Ascending aorta (tissue), 2 donors: ENCODE results near the gene STAG1. TPM values are rescaled to one million over a fixed set of nuclear protein-coding genes. Genes with fewer than 3 reads are reported as not detected.
"Not testable (repeated sequence)": the region's sequence is repeated elsewhere in the genome, so short reads cannot be mapped to it uniquely, and the experiment has no call there.

Source experiments
- DNase-seq, 2 donors: peaks; one replicate each; pipeline ENCODE4 v3.0.0-alpha.2; 2019; ENCODE audit warnings: low spot score in 2 of 2
- H3K27ac ChIP-seq, 2 donors: fragments of 200-600 bp; sonication (generic); one replicate each; pipeline ENCODE4 v1.5.1; 2016 to 2017; ENCODE audit warnings: mild to moderate bottlenecking in 1 of 2
- H3K27me3 ChIP-seq: fragments of 200-600 bp; sonication (generic); one replicate; pipeline ENCODE4 v1.5.1; 2017
- H3K36me3 ChIP-seq, 2 donors: fragments of 200-600 bp; sonication (generic); one replicate each; pipeline ENCODE4 v1.5.1; 2016
- H3K4me1 ChIP-seq, 2 donors: fragments of 200-600 bp; sonication (generic); one replicate each; pipeline ENCODE4 v1.5.1; 2016 to 2017; ENCODE audit warnings: mild to moderate bottlenecking in 1 of 2
- H3K4me3 ChIP-seq, 2 donors: fragments of 200-600 bp; sonication (generic); one replicate each; pipeline ENCODE4 v1.5.1; 2016 to 2017; ENCODE audit warnings: mild to moderate bottlenecking in 1 of 2
- H3K9me3 ChIP-seq, 2 donors: fragments of 200-600 bp; sonication (generic); one replicate each; pipeline ENCODE4 v1.5.1; 2016
- intact Hi-C: fragments of 100-400 bp; cut with DNase I; formaldehyde crosslinking; loops from one replicate; pipeline ENCODE4 v1.15.1; 2023
- total RNA-seq: library from RNA; depleted of rRNA; stranded (reverse); fragments of >200 nt; gene quantifications from one replicate; pipeline ENCODE4 v1.1.0, GENCODE V29; 2016
- TF ChIP-seq, protein P1 (sequence below), 3 experiments: fragments of 200-600 bp in 2 of 3; fragments of 450-650 bp in 1 of 3; sonication (generic) in 2 of 3; IDR thresholded peaks; one replicate each; pipeline ENCODE4 v1.5.1; 2016 to 2019; ENCODE audit warnings: antibody characterized with exemption in 3 of 3, mild to moderate bottlenecking in 1 of 3, moderate library complexity in 1 of 3

STAG1 gene
- total RNA-seq, 1 donor from 2014 or later, result 27.2 TPM

DNA sequence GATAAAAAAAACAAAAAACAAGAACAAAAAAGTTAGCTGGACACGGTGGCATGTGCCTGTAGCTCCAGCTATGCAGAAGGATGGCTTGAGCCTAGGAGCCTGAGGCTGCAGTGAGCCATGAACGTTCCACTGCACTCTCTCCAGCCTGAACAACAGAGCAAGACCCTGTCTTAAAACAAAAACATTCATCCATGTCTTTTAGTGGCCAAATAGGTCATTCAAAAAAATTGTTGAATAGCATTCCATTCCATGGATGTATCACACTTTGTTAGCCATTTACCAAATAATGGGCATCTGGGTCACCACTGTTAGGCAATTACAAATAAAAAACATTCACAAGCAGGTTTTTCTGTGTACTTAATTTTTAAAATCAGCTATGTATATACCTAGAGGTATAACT lies 139.7 kb downstream of the STAG1 start:
- TF ChIP-seq, protein P1, sequence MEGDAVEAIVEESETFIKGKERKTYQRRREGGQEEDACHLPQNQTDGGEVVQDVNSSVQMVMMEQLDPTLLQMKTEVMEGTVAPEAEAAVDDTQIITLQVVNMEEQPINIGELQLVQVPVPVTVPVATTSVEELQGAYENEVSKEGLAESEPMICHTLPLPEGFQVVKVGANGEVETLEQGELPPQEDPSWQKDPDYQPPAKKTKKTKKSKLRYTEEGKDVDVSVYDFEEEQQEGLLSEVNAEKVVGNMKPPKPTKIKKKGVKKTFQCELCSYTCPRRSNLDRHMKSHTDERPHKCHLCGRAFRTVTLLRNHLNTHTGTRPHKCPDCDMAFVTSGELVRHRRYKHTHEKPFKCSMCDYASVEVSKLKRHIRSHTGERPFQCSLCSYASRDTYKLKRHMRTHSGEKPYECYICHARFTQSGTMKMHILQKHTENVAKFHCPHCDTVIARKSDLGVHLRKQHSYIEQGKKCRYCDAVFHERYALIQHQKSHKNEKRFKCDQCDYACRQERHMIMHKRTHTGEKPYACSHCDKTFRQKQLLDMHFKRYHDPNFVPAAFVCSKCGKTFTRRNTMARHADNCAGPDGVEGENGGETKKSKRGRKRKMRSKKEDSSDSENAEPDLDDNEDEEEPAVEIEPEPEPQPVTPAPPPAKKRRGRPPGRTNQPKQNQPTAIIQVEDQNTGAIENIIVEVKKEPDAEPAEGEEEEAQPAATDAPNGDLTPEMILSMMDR (IDR thresholded peaks at IDR 0.05), result no peak
- Histone ChIP-seq H3K9me3 (no peaks in the 10 kb centered on the region), H3K4me3 (no peak overlapping the region), H3K27me3 (no peaks in the 10 kb centered on the region), H3K36me3 (peaks cover 0 to 4% of the 10 kb centered on the region in 2 donors), H3K27ac (no peak overlapping the region), H3K4me1 (peaks cover 0 to 4% of the 10 kb centered on the region in 2 donors)
- intact Hi-C loops, result no loop called here
- DNase-seq, result no peak

DNA sequence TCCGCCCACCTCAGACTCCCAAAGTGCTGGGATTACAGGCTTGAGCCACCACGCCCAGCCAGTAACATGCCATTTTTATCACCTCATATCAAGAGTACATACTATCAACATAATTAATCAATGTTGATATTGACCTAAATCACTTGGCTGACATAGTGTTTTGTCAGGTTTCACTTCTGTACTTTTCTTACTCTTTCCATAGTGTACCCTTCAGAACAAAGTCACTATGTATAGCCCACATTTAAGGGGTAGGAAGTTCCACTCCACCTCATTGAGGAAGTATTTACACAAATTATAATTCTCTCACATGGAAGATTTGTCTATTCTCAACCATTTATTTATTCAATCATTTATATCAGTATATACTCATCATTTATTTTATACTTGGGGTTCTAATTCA lies 145.2 kb downstream of the STAG1 start:
- no peaks in the 10 kb centered on the region for H3K4me1 ChIP-seq
- TF ChIP-seq, protein P1 (IDR thresholded peaks at IDR 0.05), result no peak
- no peaks in the 10 kb centered on the region for H3K9me3 ChIP-seq
- no peak for DNase-seq
- no peaks in the 10 kb centered on the region for H3K27me3 ChIP-seq
- no peak overlapping the region for H3K4me3 ChIP-seq
- H3K27ac ChIP-seq, result no peak overlapping the region
- H3K36me3 ChIP-seq, result peaks cover 11 to 15% of the 10 kb centered on the region in 2 donors
- intact Hi-C loops, result no loop called here

DNA sequence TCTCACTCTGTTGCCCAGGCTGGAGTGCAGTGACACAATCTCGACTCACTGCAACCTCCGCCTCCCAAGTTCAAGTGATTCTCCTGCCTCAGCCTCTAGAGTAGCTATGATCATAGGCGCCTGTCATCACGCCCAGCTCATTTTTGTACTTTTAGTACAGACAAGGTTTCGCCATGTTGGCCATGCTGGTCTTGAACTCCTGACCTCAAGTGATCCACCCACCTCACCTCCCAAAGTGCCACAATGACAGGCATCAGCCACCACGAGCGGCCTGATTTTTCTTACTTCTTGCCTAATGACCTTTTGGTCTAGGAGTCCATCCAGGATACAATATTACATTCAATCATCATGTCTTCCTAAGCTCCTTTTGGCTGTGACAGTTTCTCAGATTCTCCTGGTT lies 146.0 kb downstream of the STAG1 start:
- peaks cover 11 to 15% of the 10 kb centered on the region in 2 donors for H3K36me3 ChIP-seq
- DNase-seq, H3K27ac ChIP-seq, H3K9me3 ChIP-seq, H3K4me1 ChIP-seq, intact Hi-C loops, H3K27me3 ChIP-seq, H3K4me3 ChIP-seq: not testable (repeated sequence)

DNA sequence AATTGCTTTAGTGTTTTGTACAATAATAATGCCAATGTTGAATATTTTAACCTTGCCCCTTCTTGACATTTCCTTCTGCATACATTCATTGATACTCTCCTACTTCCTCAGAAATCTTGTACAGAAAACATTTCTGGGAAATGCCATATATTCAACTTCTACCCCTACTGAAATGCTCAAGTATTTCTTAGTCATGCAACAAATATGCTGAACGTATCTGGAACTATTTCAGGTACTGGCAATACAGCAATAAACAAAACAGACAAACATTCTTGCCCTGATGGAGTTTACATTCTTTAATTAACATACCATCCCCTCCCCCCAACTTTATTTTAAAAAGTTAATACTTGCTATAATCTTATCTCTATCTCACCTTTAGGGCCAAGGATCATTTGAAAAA lies 147.2 kb downstream of the STAG1 start:
- TF ChIP-seq, protein P1 (IDR thresholded peaks at IDR 0.05), result no peak
- Histone ChIP-seq H3K4me3 (no peak overlapping the region), H3K36me3 (peaks cover 11 to 15% of the 10 kb centered on the region in 2 donors), H3K27ac (no peak overlapping the region), H3K27me3 (no peaks in the 10 kb centered on the region), H3K4me1 (no peaks in the 10 kb centered on the region), H3K9me3 (no peaks in the 10 kb centered on the region)
- DNase-seq, result no peak
- intact Hi-C loops, result no loop called here

DNA sequence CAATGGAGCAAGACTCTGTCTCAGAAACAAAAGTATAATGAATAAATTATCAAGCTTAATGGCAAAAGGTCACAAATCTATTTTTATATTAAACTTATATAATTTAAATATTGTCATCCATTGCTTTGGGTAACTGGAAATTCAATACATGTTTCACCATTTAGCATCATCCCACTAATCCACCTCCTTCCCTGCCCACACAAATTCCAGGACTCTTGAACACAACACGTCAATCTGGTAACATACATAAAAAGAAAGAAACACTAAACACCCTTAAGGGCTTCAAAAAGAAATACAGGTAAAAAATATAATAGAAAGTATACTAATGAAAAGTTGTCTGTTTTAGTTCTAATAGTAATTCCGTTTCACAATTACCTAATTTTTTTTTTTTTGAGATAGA lies 149.4 kb downstream of the STAG1 start:
- no peak for DNase-seq
- no peaks in the 10 kb centered on the region for H3K9me3 ChIP-seq
- no peak overlapping the region for H3K27ac ChIP-seq
- peaks cover 8 to 15% of the 10 kb centered on the region in 2 donors for H3K36me3 ChIP-seq
- H3K4me1 ChIP-seq, result no peaks in the 10 kb centered on the region
- intact Hi-C loops, result no loop called here
- H3K27me3 ChIP-seq, result no peaks in the 10 kb centered on the region
- TF ChIP-seq, protein P1 (IDR thresholded peaks at IDR 0.05), result no peak
- no peak overlapping the region for H3K4me3 ChIP-seq

DNA sequence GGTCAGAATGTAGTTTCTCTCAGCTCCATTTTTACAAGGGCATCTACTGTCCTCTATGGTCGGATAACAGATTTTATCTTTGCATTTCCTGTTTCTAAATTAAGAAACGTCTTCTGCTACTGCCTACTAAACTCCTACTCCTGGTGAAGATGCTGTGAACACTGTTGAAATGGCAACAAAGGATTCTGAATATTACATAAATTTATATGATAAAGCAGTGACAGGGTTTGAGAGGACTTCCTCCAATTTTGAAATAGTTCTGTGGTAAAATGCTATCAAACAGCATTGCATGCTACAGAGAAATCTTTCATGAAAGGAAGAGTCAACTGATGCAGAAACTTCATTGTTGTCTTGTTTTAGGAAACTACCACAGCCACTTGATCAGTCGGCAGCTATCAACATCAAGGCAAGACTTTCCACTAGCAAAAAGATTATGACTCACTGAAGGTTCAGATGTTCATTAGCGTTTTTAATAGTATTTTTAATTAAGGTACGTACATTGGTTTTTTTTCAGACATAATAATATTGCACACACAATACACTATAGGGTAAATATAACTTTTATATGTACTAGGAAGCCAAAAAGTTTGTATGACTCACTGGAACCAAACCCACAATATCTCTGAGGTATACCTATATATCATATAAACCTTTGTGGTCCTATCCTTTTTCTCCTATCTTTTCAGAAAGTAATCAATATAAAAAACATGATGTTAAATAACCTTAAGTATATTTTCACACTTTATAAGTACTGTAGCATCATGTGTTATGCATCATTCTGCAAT lies 156.1 kb downstream of the STAG1 start:
- Histone ChIP-seq H3K4me1 (no peaks in the 10 kb centered on the region), H3K27me3 (no peaks in the 10 kb centered on the region), H3K27ac (no peak overlapping the region), H3K9me3 (no peaks in the 10 kb centered on the region), H3K4me3 (no peak overlapping the region), H3K36me3 (no peaks in the 10 kb centered on the region)
- no peak for DNase-seq
- TF ChIP-seq, protein P1 (IDR thresholded peaks at IDR 0.05), result no peak
- intact Hi-C loops, result no loop called here
